ENCODE measurements around the gene CFAP73.

Gene CFAP73

DNA sequence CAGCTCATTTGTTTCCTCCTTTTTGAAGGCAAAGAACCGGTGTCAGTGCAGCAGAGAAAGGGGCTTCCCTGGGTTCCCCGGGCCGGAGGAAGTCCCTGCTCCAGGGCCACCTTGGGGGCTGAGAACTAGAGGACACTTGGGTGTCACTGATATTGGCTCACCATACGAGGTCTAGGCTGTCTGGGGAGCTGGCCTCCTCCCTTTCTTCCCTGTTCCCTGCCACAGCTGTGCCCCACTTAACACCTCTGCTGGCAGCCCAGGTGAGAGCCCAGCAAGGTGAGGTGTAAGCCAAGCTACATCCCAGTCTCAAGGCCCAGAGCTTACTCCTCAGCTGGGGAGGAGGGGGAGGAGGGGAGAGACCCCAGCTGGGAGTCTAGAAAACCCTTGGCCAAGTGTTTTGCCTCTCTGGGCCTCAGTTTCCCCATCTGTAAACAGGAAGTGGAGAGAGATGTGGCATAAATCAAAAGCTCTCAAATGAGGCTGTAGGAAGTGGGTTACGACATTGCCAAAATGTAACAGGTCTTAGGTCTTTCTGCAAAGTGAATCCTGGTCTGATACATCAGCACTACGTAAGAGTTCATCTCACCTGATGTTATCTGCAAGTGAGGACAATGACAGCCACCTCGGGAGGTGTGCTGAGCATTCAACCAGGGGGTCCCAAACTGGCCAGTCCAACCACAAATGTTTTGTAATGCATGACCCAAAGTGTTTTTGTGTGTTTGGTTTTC lies 39.5 kb upstream of the CFAP73 start:
- Histone ChIP-seq H3K4ac (ENCODE audit: low read depth, low read length) (no peak overlapping the region), H3K27ac (ENCODE audit: low read depth, low read length) (no peak overlapping the region), H2BK5ac (ENCODE audit: low read length) (no peak overlapping the region), H3K56ac (ENCODE audit: low read length) (no peak overlapping the region), H3K4me2 (ENCODE audit: low read length) (no peak overlapping the region), H3K79me1 (ENCODE audit: low read length) (no peaks in the 10 kb centered on the region), H3K23ac (ENCODE audit: low read length) (no peak overlapping the region), H3K27me3 (ENCODE audit: insufficient read depth, low read length, poor library complexity) (no peaks in the 10 kb centered on the region), H3K4me1 (ENCODE audit: control insufficient read depth, low read depth, low read length) (peaks cover 3% of the 10 kb centered on the region), H3K18ac (ENCODE audit: low read length) (no peak overlapping the region), H4K8ac (ENCODE audit: low read depth, low read length) (no peak overlapping the region), H2BK120ac (ENCODE audit: low read depth, low read length) (no peak overlapping the region), H4K5ac (ENCODE audit: low read length) (no peak overlapping the region), H2AK5ac (ENCODE audit: low read length) (no peak overlapping the region), H2BK15ac (replicated peaks; ENCODE audit: low read depth) (no peak overlapping the region), H3K4me3 (ENCODE audit: low read length) (no peak overlapping the region), H3K9ac (ENCODE audit: low read length) (no peak overlapping the region), H3K79me2 (ENCODE audit: control insufficient read depth, insufficient read depth, low read length) (no peaks in the 10 kb centered on the region), H3K36me3 (ENCODE audit: control insufficient read depth, insufficient read depth, low read length) (no peaks in the 10 kb centered on the region)
- no peak for DNase-seq
- no CpG with 5 or more reads among the region's 7 CpGs for WGBS (ENCODE audit: extremely low coverage, insufficient coverage, low lambda C conversion rate)

DNA sequence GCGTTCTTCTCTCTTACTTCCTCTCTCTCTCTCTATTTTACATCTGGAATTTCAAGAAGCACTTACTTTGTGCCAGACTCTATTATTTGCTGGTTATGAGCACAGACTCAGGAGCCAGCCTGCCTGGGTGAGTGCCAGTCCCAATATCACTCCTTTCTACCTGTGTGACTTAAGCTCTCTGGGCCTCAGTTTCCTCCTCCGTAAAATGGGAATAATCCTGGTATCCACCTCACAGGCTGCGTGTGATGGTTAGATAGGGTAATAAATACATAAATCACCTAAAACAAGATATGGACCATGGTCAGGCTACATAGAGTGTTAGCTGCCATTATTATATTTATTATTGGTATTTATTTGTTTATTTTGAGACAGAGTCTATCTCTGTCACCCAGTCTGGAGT lies 38.3 kb upstream of the CFAP73 start:
- Histone ChIP-seq H3K18ac (ENCODE audit: low read length) (no peak overlapping the region), H3K27me3 (ENCODE audit: insufficient read depth, low read length, poor library complexity) (no peaks in the 10 kb centered on the region), H2AK5ac (ENCODE audit: low read length) (no peak overlapping the region), H3K27ac (ENCODE audit: low read depth, low read length) (no peak overlapping the region), H3K79me2 (ENCODE audit: control insufficient read depth, insufficient read depth, low read length) (no peaks in the 10 kb centered on the region), H3K36me3 (ENCODE audit: control insufficient read depth, insufficient read depth, low read length) (no peaks in the 10 kb centered on the region), H4K5ac (ENCODE audit: low read length) (no peak overlapping the region), H3K56ac (ENCODE audit: low read length) (no peak overlapping the region), H3K4me1 (ENCODE audit: control insufficient read depth, low read depth, low read length) (peaks cover 3% of the 10 kb centered on the region), H2BK120ac (ENCODE audit: low read depth, low read length) (no peak overlapping the region), H3K4ac (ENCODE audit: low read depth, low read length) (no peak overlapping the region), H4K8ac (ENCODE audit: low read depth, low read length) (no peak overlapping the region), H3K79me1 (ENCODE audit: low read length) (no peaks in the 10 kb centered on the region), H3K4me3 (ENCODE audit: low read length) (no peak overlapping the region), H3K9ac (ENCODE audit: low read length) (no peak overlapping the region), H3K23ac (ENCODE audit: low read length) (no peak overlapping the region), H3K4me2 (ENCODE audit: low read length) (no peak overlapping the region), H2BK5ac (ENCODE audit: low read length) (no peak overlapping the region), H2BK15ac (replicated peaks; ENCODE audit: low read depth) (no peak overlapping the region)
- DNase-seq, result no peak
- WGBS (ENCODE audit: extremely low coverage, insufficient coverage, low lambda C conversion rate), result no CpG with 5 or more reads among the region's 3 CpGs

DNA sequence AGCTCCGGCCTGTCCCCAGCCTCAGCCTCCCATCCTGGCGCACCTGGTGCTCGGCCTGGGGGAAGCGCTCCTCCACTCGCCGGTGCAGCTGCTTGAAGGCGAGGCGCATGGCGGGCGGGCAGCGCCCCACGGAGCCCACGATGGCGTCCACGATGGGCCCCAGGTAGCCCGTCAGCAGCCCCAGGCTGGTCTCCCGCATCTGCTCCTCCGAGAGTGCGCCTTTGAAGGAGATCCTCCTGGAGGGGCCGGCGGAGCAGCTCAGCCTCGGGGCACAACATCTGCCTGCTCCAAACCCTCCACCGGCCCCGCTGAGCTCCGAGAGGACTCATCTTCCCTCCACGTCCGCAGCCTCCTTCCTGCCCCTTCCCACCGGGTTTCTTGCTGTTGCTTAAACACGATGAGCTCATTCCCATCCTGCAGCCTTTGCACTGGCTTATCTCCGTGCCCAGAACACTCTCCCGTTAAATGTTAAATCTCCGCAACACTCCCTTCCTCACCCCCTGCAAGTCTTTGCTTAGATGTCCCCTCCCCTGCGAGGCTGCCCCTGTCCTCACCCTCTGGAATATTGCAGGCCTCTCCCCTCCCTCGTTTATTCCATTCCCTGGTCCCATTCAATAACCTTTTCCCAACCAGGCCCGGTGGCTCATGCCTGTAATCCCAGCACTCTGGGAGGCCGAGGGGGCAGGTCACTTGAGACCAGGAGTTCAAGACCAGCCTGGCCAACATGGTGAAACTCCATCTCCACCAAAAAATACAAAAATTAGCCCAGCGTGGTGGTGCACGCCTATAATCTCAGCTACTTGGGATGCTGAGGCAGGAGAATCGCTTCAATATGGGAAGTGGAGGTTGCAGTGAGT lies 37.3 kb upstream of the CFAP73 start:
- Histone ChIP-seq H3K79me1 (ENCODE audit: low read length) (no peaks in the 10 kb centered on the region), H3K79me2 (ENCODE audit: control insufficient read depth, insufficient read depth, low read length) (no peaks in the 10 kb centered on the region), H3K56ac (ENCODE audit: low read length) (no peak overlapping the region), H3K4ac (ENCODE audit: low read depth, low read length) (no peak overlapping the region), H3K18ac (ENCODE audit: low read length) (no peak overlapping the region), H3K27me3 (ENCODE audit: insufficient read depth, low read length, poor library complexity) (no peaks in the 10 kb centered on the region), H3K36me3 (ENCODE audit: control insufficient read depth, insufficient read depth, low read length) (no peaks in the 10 kb centered on the region), H3K4me3 (ENCODE audit: low read length) (no peak overlapping the region), H3K4me1 (ENCODE audit: control insufficient read depth, low read depth, low read length) (peaks cover 3% of the 10 kb centered on the region), H3K4me2 (ENCODE audit: low read length) (no peak overlapping the region), H4K5ac (ENCODE audit: low read length) (no peak overlapping the region), H2BK15ac (replicated peaks; ENCODE audit: low read depth) (no peak overlapping the region), H3K9ac (ENCODE audit: low read length) (no peak overlapping the region), H3K23ac (ENCODE audit: low read length) (no peak overlapping the region), H4K8ac (ENCODE audit: low read depth, low read length) (no peak overlapping the region), H2BK5ac (ENCODE audit: low read length) (no peak overlapping the region), H2BK120ac (ENCODE audit: low read depth, low read length) (no peak overlapping the region), H3K27ac (ENCODE audit: low read depth, low read length) (no peak overlapping the region), H2AK5ac (ENCODE audit: low read length) (no peak overlapping the region)
- no peak for DNase-seq
- no CpG with 5 or more reads among the region's 39 CpGs for WGBS (ENCODE audit: extremely low coverage, insufficient coverage, low lambda C conversion rate)

DNA sequence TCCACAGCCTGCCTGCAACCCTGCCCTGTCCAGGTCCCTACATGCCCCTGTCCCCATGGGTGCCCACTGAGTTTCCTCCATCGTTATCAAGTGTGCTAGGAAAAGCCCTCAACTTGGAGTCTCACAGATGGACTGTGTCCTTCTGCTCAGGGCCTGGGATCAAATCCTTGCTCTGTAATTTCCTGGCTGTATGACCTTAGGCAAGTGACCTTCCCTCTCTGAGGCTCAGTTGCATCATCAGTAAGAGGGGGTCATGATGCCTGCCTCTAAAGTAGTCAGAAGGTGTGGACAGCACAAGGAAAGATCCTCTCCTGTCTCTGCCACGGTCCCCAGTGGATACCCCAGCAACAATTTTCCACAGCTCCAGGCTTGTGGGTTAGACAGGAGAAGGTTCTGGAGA lies 36.1 kb upstream of the CFAP73 start:
- no peaks in the 10 kb centered on the region for H3K79me2 ChIP-seq (ENCODE audit: control insufficient read depth, insufficient read depth, low read length)
- H3K4me1 ChIP-seq (ENCODE audit: control insufficient read depth, low read depth, low read length), result peaks cover 3% of the 10 kb centered on the region
- H2BK120ac ChIP-seq (ENCODE audit: low read depth, low read length), result no peak overlapping the region
- no peak for DNase-seq
- H4K8ac ChIP-seq (ENCODE audit: low read depth, low read length), result no peak overlapping the region
- no peak overlapping the region for H3K18ac ChIP-seq (ENCODE audit: low read length)
- H3K36me3 ChIP-seq (ENCODE audit: control insufficient read depth, insufficient read depth, low read length), result no peaks in the 10 kb centered on the region
- H3K27ac ChIP-seq (ENCODE audit: low read depth, low read length), result no peak overlapping the region
- no peak overlapping the region for H2BK15ac ChIP-seq (replicated peaks; ENCODE audit: low read depth)
- H3K23ac ChIP-seq (ENCODE audit: low read length), result no peak overlapping the region
- no peak overlapping the region for H4K5ac ChIP-seq (ENCODE audit: low read length)
- H2BK5ac ChIP-seq (ENCODE audit: low read length), result no peak overlapping the region
- H3K9ac ChIP-seq (ENCODE audit: low read length), result no peak overlapping the region
- no peak overlapping the region for H3K4ac ChIP-seq (ENCODE audit: low read depth, low read length)
- no peaks in the 10 kb centered on the region for H3K27me3 ChIP-seq (ENCODE audit: insufficient read depth, low read length, poor library complexity)
- no peak overlapping the region for H2AK5ac ChIP-seq (ENCODE audit: low read length)
- no peak overlapping the region for H3K4me3 ChIP-seq (ENCODE audit: low read length)
- no CpG with 5 or more reads among the region's 2 CpGs for WGBS (ENCODE audit: extremely low coverage, insufficient coverage, low lambda C conversion rate)
- no peaks in the 10 kb centered on the region for H3K79me1 ChIP-seq (ENCODE audit: low read length)
- H3K4me2 ChIP-seq (ENCODE audit: low read length), result no peak overlapping the region
- H3K56ac ChIP-seq (ENCODE audit: low read length), result no peak overlapping the region

DNA sequence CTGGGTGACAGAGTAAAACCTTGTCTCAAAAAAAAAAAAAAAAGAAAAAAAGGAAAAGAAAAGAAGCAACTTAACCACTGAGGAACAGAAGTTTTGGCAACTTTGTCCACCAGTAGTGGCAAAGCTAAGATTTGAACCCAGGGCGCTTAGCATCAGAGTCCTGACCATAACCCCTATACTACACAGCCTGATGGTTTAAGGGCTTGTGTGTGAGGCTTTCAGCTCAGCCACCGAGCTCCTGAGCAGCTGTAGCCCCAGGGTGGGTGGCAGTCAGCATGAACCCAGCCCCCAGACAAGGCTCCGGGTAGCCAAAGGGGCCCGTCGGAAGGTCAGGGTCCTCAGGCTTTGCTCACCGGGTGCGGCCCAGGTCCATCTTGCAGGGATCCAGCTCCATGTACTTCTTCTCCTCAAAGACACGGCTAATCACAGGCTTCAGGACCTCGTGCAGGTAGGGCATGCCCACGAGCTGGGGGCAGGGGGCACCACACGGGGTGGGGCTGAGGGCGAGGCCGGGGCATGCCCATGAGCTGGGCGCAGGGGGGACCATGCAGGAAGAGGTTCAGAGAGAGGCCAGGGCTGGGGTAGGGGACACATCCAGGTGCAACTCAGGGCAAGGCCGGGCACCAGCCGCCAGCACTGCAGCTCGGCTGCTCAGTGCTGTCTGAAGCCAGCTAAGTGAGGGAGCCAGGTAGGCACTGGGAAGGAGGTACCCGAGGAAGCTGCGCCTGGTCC lies 34.9 kb upstream of the CFAP73 start:
- H2BK5ac ChIP-seq (ENCODE audit: low read length), result no peak overlapping the region
- H2BK15ac ChIP-seq (replicated peaks; ENCODE audit: low read depth), result no peak overlapping the region
- no peak overlapping the region for H3K23ac ChIP-seq (ENCODE audit: low read length)
- H3K79me1 ChIP-seq (ENCODE audit: low read length), result no peaks in the 10 kb centered on the region
- H2BK120ac ChIP-seq (ENCODE audit: low read depth, low read length), result no peak overlapping the region
- H3K4me1 ChIP-seq (ENCODE audit: control insufficient read depth, low read depth, low read length), result peaks cover 2% of the 10 kb centered on the region
- H4K8ac ChIP-seq (ENCODE audit: low read depth, low read length), result no peak overlapping the region
- no peak overlapping the region for H2AK5ac ChIP-seq (ENCODE audit: low read length)
- no peak overlapping the region for H3K4me2 ChIP-seq (ENCODE audit: low read length)
- H3K4me3 ChIP-seq (ENCODE audit: low read length), result no peak overlapping the region
- no peaks in the 10 kb centered on the region for H3K27me3 ChIP-seq (ENCODE audit: insufficient read depth, low read length, poor library complexity)
- no peak overlapping the region for H3K18ac ChIP-seq (ENCODE audit: low read length)
- no peak overlapping the region for H3K9ac ChIP-seq (ENCODE audit: low read length)
- no peak for DNase-seq
- no peaks in the 10 kb centered on the region for H3K36me3 ChIP-seq (ENCODE audit: control insufficient read depth, insufficient read depth, low read length)
- no peaks in the 10 kb centered on the region for H3K79me2 ChIP-seq (ENCODE audit: control insufficient read depth, insufficient read depth, low read length)
- no peak overlapping the region for H3K4ac ChIP-seq (ENCODE audit: low read depth, low read length)
- H3K56ac ChIP-seq (ENCODE audit: low read length), result no peak overlapping the region
- no peak overlapping the region for H3K27ac ChIP-seq (ENCODE audit: low read depth, low read length)
- no CpG with 5 or more reads among the region's 19 CpGs for WGBS (ENCODE audit: extremely low coverage, insufficient coverage, low lambda C conversion rate)
- H4K5ac ChIP-seq (ENCODE audit: low read length), result no peak overlapping the region

Measured in mesendoderm (in vitro differentiated cells).